AG08396 (cell line): ENCODE measurements around the gene MIB1.
A peak's percentile ranks its signal among the peaks of the same experiment; 100 is the strongest.

Experiments used
- DNase-seq: peaks from one replicate; pipeline ENCODE4 v3.0.0; 2012; ENCODE audit warnings: low spot score, mixed read lengths

MIB1 gene

DNA sequence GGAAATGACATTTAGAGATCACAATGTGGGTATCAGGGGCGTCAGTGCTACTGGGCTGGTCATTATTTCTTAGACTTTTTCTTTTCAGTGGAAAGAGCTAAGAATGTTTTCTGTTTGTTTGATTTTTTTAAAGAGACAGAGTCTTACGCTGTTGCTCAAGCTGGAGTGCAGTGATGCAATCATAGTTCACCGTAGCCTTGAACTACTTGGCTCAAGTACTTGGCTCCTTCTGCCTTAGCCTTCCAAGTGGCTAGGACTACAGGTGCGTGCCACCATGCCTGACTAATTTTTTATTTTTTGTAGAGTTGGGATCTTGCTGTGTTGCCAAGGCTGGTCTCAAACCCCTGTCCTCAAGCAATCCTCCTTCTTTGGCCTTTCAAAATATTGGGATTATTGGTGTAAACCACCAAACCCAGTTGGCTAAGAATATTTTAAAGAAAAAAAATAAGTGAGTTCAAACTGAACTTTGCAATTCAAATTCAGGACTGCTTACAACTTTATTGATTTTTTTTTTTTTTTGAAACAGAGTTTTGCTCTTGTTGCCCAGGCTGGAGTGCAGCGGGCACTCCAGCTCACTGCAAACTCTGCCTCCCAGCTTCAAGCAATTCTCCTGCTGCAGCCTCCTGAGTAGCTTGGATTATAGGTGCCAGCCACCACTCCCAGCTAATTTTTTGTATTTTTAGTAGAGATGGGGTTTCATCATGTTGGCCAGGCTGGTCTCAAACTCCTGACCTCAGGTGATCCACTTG lies 154.2 kb downstream of the MIB1 start:
- DNase-seq: no peak

DNA sequence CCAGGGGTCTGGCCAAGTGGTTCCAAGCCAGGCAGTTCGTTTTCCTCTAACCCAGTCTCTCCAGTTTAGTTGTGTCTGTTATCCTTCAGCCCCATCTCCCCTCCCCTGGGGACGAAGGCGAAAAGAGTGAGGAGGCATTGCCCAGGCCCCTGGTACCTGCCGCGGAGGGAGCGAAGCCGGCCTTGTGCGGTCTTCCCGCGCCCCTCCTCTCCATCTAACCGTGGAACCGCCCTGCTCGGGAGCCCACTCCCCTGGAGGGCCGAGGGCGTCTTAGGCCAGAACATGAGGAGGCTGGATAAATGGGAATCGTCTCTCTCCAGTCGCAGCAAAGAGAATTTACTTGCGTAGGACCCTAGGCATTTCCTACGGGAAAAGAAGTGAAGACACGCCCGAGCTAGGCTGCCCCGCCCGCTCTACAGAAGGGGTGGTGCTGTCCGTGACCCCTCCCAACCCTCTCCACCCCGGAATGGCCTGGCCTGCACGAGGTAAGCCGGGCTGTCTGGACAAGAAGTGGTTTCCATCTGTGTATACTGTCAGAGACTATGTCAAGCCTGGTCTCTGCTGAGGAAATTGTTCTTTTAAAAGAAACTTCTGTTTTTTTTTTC lies 156.2 kb downstream of the MIB1 start:
- no peak for DNase-seq

DNA sequence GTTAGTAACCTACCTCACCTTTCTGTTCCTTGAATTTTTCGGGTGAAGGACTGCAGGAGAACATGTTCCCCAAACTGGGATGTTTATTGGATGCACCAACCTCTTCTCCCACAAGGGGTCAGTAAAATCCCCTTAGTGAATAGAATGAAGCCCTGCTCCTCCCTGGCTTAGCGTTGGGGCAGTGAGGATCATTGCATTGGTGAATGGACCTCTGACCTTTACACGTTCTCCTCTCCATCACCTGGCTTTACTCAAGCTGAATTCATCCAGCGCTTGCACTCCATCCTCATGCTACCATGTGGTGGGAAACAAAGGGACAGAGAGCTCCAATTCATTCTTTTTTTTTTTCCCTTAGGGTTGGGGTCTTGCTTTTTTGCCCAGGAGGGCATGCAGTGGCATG lies 157.2 kb downstream of the MIB1 start:
- DNase-seq: peak; percentile 57

DNA sequence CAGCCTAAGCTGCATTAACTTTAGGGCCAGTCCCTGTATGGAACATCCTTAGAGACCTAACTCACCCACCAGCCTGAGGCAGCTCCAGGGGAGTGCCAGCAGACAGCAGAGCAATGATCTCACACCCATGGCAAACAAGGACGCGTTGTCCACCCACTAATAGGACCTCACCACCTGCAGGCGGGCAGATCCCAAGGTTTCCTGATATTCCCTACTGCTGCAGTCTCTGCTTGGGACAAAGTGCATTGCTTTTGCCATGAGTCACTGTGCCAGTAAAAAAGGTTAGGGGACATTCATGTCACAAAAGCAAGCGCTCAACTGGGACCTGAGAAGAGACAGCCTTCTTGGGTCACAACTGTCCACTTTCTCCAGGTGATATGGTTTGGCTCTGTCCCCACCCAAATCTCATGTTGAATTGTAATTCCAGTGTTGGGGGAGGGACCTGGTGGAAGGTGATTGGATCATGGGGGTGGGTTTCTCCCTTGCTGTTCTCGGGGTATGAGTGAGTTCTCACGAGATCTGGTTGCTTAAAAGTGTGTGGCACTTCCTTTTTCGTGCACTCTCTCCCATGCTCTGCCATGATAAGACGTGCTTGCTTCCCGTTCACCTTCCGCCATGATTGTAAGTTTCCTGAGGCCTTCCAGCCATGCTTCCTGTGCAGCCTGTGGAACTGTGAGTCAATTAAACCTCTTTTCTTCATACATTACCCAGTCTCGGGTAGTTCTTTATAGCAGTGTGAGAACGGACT lies 160.2 kb downstream of the MIB1 start:
- DNase-seq: no peak

DNA sequence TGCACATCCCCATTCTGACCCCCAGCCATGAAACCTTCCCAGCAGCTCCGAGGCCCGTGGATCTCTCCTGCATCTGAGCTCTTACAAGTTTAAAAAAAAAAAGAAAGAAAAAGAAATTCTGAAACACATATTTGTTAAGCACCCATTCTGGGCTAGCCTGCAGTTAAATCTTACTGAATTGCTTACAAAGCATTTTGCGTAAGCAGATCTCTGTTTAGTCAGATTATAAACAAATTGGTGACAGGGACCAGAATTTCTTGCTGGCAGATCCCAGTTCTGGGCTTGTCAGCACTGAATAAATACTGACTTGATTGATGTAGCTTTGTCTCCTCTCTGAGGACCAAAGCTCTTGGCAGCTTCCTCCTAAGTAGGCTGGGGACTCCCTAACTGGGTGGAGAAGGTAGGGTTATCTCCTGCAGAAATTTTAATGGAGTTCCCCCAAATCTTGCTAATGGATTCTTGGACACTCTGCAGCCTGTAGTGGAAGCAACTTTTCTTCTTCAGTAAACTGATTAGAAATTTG lies 160.9 kb downstream of the MIB1 start:
- no peak for DNase-seq

DNA sequence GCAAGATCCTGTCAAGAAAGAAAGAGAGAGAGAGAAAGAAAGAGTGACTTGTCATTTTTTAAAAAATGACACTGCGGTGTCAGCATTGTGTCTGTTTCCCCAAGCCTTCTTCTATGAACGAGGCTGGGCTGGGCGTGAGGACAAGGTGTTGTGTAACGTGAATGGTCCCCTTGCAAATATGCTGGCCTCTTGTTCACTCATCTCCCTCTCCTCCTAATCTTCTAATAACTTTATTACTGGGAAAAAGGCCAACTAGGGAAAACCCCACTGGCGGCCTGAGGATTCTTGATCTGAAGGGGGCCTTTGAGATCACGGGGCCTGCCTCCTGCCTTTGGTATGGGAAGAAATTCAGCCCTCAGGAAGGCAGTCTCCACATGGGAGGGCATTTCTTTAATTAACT lies 163.1 kb downstream of the MIB1 start:
- DNase-seq: no peak

DNA sequence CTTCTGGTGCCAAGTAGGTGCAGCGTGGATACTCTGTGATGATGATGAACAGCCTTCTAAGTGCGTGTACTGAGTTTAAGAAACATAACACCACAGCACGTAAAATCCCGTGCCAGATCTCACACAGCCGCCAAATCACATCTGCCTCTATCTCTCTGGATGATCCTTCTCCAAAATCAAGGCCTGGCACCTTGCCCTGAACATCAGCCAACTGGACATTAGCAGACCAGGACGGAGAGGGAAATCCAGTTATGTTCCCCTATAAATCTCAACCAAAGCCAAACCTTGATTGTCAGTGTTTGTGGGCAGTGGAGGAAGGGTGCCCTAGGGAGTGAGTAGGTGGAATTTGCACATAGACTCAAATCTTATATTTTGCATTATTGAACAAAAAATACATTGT lies 164.3 kb downstream of the MIB1 start:
- DNase-seq: no peak

DNA sequence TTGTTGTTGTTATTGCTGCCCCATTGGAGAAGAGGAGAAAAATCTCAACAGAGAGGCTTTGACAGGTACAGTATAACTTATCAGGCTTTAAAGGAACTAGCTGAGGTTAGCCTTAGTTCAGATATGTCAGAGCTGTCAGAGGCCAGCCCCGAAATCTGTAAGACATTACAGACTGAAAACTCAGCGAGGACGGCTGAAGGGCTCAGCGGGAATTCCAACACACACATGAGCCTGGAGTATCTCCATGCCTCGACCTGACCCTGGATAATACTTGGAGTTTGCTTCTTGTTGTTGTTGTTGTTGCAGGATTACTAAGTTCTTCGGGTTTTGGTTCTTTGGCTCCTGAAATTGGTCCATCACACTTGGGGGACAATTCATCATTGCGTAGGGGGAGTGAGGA lies 166.9 kb downstream of the MIB1 start:
- no peak for DNase-seq

DNA sequence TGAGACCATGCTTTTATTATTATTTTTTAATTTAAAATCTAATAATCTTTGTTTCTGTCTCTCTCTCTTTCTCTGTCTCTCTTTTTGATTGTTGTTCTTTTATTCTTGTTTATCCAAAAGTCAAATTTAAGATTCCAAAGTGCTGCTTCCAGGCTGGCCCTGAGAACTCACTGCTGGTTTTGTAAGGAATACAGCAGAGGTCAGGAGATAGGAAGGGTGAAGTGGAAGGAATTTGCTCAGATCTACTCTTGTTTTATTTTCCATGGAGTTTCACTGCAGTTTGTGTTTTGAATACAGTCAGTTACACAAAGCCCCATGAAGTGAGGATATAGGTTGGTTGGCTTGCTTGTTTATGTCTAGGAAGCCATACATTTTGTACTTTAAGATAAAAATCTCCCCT lies 168.1 kb downstream of the MIB1 start:
- no peak for DNase-seq

DNA sequence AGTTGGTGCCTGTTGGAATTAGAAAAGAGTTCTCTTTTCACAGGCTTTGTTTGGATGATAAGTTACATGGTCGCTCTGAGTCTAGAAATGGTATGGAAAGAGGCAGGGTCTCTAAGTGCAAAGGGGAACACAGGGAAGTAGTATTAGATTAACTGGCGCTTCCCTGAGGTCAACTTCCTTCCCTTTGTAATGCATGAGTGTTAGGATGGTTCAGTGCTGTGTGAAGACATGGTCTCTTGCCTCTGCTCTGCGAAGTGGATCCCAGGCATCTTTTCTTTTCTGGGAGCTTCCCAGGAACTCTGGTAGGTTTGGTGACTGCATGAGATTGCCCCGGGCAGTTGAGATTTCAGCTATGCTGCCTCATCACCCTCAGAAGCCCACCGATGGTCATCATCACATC lies 170.3 kb downstream of the MIB1 start:
- DNase-seq: no peak

DNA sequence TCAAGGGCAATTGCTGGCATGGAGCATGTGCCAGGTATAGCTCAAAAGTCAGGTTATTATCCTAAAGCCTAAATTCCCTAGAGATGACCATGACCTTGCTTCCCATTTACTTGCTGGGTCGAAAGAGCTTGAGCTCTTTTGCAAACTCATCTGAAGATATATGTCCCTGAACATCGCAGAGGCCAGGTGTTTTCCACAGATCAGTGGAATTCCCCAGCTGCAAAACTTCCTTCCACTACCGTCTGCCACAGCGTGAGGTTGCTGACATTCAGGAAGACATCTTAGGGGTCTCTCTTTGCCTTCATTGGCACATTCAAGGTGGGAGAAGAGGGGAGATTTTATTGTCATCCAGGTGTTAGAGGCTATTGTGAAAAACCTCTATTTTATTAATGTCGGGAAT lies 171.0 kb downstream of the MIB1 start:
- no peak for DNase-seq

DNA sequence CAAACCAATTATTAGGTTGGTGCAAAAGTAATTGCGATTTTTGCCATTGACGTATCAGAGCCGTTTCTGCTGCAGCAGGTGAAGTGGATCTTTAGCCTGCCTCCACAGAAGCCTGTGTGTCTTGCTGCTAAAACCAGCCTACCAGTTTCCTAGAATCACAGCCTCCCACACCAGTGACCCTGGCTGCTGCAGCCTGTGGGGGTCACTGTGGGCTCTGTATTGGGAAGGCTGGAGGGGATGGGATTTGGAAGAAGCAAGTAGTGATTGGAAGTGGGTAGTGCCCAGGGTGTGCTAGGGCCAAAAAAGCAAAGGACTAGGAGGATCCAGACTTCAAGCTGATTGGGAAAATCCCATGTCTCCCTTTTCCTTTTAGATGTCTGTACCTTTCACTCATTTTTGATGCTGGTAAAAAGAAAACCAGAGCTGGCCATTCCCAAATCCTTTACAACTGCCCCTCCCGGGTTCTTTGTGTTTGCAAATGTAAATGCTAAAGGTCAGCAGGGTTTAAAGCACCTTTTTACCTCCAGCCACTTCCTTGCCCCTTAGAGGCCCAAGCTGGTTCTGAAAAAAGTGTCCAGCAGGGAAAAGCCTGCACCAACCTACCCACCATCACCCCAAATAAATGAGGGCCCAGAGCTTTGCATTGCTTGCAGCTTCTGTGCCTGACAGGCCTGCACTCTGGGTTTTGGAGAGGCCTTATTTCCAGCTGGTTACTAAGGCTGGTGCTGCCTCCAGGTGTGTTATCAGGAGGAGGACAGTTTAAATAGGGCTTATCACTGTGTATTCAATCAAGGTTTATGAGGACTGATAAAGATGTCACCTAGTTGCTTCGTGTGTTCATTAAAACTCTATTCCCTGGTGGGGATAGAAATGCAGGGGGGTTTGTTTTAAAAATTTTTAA lies 172.0 kb downstream of the MIB1 start:
- DNase-seq: no peak

DNA sequence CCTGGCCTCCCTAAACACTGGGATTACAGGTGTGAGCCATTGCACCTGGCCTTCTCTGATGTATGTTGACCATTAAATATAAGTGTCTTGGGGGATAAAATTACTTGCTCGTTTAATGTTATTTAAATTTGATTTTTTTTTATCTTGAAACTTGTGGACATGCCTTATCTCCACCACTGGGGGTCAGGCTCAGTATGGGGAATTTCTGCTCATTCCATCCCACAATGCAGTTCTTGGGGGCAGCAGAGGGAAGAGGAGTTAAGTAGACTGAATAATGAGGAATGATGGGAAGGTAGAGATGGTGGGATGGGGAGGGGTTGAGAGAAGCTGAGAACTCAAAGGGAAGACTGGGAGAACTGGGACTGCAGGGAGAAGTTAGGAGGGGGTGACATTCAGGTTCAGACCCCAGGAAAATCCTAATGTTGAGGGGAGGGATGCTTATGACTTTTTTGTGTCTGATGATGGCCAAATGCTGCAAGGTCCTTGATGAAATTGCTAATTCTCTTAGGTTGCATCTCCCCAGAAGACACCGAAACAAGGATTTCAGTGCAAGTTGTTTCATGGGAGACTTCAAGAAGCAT lies 174.2 kb downstream of the MIB1 start:
- DNase-seq: peak; percentile 45

DNA sequence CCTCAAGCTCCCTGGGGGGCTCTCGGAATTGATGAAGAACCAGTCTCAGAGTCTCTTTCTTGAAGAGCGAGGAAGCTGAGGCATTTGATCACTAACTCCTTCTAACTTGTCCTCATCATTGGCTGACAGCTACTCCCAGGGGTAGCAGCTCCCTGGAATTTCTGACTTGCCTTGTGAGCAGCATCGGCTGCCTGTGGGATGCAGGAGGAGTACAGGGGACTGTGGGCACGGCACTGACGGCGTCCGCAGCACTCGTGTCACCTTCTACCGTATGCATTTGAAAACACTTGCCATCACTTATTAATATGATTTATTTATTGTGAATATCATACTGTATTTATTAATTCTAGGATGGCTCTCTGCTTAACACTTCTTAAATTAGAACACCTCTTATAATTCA lies 175.0 kb downstream of the MIB1 start:
- DNase-seq: no peak

DNA sequence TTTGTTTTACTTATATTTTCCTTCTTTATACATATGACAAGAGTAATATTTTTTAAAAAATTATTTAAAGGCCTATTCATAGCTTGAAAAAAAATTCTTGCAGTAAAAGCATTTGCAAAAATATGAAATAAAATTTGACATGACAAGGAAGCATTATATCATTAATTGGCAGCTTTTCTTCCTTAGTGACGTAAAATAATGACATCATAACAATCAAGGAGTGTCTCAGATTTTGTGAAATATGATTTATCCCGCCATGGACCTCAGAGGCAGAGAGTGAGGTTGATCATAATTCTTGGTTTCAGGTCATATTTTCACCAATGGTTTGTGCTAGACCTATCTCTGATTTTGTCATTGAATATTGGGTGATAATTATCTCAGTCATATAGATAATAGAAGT lies 176.0 kb downstream of the MIB1 start:
- no peak for DNase-seq

DNA sequence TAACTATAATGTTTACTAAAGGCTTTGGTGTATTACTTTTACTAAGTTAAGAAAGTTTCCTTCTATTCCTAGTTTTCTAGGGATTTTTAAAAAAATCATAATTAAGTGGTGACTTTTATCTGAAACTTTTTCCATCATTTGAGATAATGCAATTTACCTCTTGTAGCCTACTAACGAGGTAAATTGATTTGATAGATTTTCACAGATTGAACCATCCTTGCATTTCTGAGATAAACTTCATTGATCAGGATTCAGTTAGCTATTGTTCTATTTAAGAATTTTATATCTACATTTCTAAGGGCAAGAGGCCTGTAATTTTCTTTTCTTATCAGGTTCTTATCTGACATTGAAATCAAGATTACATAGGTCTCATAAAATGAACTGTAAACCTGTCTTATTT lies 178.1 kb downstream of the MIB1 start:
- no peak for DNase-seq
